ENCODE data around the gene XRCC1.

XRCC1 gene

GRCh38 chr19:43538922-43539321 is 36.4 kb downstream of the XRCC1 start:
- Histone ChIP-seq H3K27me3 (ENCODE audit: insufficient read depth, poor library complexity, severe bottlenecking) (no peaks in the 10 kb centered on the region), H3K4me3 (replicated peaks; ENCODE audit: insufficient read depth, low read length) (no peak overlapping the region), H3K27ac (replicated peaks) (no peak overlapping the region)
- TF ChIP-seq REST (IDR thresholded peaks at IDR 0.05; ENCODE audit: insufficient replicate concordance, low read depth) (no peak), CTCF (IDR thresholded peaks at IDR 0.05; ENCODE audit: insufficient read depth, low read length) (no peak), GABPA (IDR thresholded peaks at IDR 0.05; ENCODE audit: low read depth) (no peak), POLR2AphosphoS5 (IDR thresholded peaks at IDR 0.05; ENCODE audit: low read depth) (no peak), SPI1 (IDR thresholded peaks at IDR 0.05; ENCODE audit: borderline replicate concordance, low read depth) (no peak)
- no peak for DNase-seq (ENCODE audit: low read depth in 1 of 2, low spot score in 1 of 2)

- Histone ChIP-seq H3K27ac (replicated peaks) (no peak overlapping the region), H3K4me3 (replicated peaks; ENCODE audit: insufficient read depth, low read length) (no peak overlapping the region)
Measured at GRCh38 chr19:43534816-43535761, 40.2 kb downstream of the XRCC1 start.

More at GRCh38 chr19:43534816-43535761, 40.2 kb downstream of the XRCC1 start:
- TF ChIP-seq REST (IDR thresholded peaks at IDR 0.05; ENCODE audit: insufficient replicate concordance, low read depth) (no peak), GABPA (IDR thresholded peaks at IDR 0.05; ENCODE audit: low read depth) (no peak), SPI1 (IDR thresholded peaks at IDR 0.05; ENCODE audit: borderline replicate concordance, low read depth) (no peak), CTCF (IDR thresholded peaks at IDR 0.05; ENCODE audit: insufficient read depth, low read length) (no peak), POLR2AphosphoS5 (IDR thresholded peaks at IDR 0.05; ENCODE audit: low read depth) (no peak)
- DNase-seq (ENCODE audit: low read depth in 1 of 2, low spot score in 1 of 2), result no peak
- no peaks in the 10 kb centered on the region for H3K27me3 ChIP-seq (ENCODE audit: insufficient read depth, poor library complexity, severe bottlenecking)

Data from HL-60 (cell line).